Trophoblast cell (in vitro differentiated cells and primary cell): ENCODE data around the gene TLCD1.
A peak's percentile ranks its signal among the peaks of the same experiment; 100 is the strongest.

Experiments
- DNase-seq, 2 donors: peaks; one replicate each; pipeline ENCODE4 v3.0.0-alpha.2; 2016
- H2AFZ ChIP-seq: 2 replicates; pipeline ENCODE4 v1.6.1; 2013; ENCODE audit warnings: low read length, moderate library complexity, mild to moderate bottlenecking; ENCODE audit not compliant: insufficient read depth, poor library complexity
- H2AK5ac ChIP-seq: 2 replicates; pipeline ENCODE4 v1.6.1; 2013; ENCODE audit warnings: mild to moderate bottlenecking, low read length
- H2BK120ac ChIP-seq: 2 replicates; pipeline ENCODE4 v1.6.1; 2013; ENCODE audit warnings: low read length, mild to moderate bottlenecking, moderate library complexity; ENCODE audit not compliant: insufficient read depth, poor library complexity
- H2BK12ac ChIP-seq: 2 replicates; pipeline ENCODE4 v1.6.1; 2013; ENCODE audit warnings: mild to moderate bottlenecking, low read length, moderate library complexity
- H2BK5ac ChIP-seq: 2 replicates; pipeline ENCODE4 v1.6.1; 2013; ENCODE audit warnings: low read length, low read depth, moderate library complexity, mild to moderate bottlenecking; ENCODE audit not compliant: poor library complexity
- H3K14ac ChIP-seq: 2 replicates; pipeline ENCODE4 v1.6.1; 2013; ENCODE audit warnings: mild to moderate bottlenecking, low read length
- H3K18ac ChIP-seq: 2 replicates; pipeline ENCODE4 v1.6.1; 2013; ENCODE audit warnings: mild to moderate bottlenecking, low read length
- H3K23ac ChIP-seq: 2 replicates; pipeline ENCODE4 v1.6.1; 2013; ENCODE audit warnings: low read length
- H3K27ac ChIP-seq: 2 replicates; pipeline ENCODE4 v1.5.1; 2013; ENCODE audit warnings: low read depth, mild to moderate bottlenecking, inconsistent platforms, low read length, moderate library complexity
- H3K27me3 ChIP-seq: 2 replicates; pipeline ENCODE4 v1.6.1; 2013; ENCODE audit warnings: inconsistent platforms, mild to moderate bottlenecking, low read length, moderate library complexity; ENCODE audit not compliant: insufficient read depth
- H3K36me3 ChIP-seq, 2 experiments: 1 replicate in 1 of 2; 2 replicates in 1 of 2; pipeline ENCODE4 v1.6.1; 2013; ENCODE audit warnings: low read length in 2 of 2, mild to moderate bottlenecking in 2 of 2, moderate library complexity in 1 of 2; ENCODE audit not compliant: insufficient read depth in 2 of 2, control insufficient read depth in 1 of 2
- H3K4ac ChIP-seq: 2 replicates; pipeline ENCODE4 v1.6.1; 2013; ENCODE audit warnings: low read depth, mild to moderate bottlenecking, low read length, moderate library complexity
- H3K4me1 ChIP-seq, 2 experiments: 1 replicate in 1 of 2; 2 replicates in 1 of 2; pipeline ENCODE4 v1.6.1; 2013; ENCODE audit warnings: low read length in 2 of 2, mild to moderate bottlenecking in 2 of 2, moderate library complexity in 1 of 2; ENCODE audit not compliant: insufficient read depth in 2 of 2, control insufficient read depth in 1 of 2
- H3K4me2 ChIP-seq: 2 replicates; pipeline ENCODE4 v1.6.1; 2013; ENCODE audit warnings: inconsistent platforms, mild to moderate bottlenecking, low read length, moderate library complexity
- H3K4me3 ChIP-seq: 2 replicates; pipeline ENCODE4 v1.5.1; 2013; ENCODE audit warnings: mild to moderate bottlenecking, low read depth, low read length, inconsistent platforms
- H3K79me1 ChIP-seq: one replicate; pipeline ENCODE4 v1.6.1; 2013; ENCODE audit warnings: low read length
- H3K79me2 ChIP-seq: 2 replicates; pipeline ENCODE4 v1.6.1; 2013; ENCODE audit warnings: low read length, mild to moderate bottlenecking; ENCODE audit not compliant: control insufficient read depth, insufficient read depth, poor library complexity
- H3K9ac ChIP-seq: 2 replicates; pipeline ENCODE4 v1.6.1; 2013; ENCODE audit warnings: mild to moderate bottlenecking, low read length
- H3K9me3 ChIP-seq: 2 replicates; pipeline ENCODE4 v1.6.1; 2013; ENCODE audit warnings: low read depth, mild to moderate bottlenecking, control low read depth, inconsistent platforms, low read length; ENCODE audit not compliant: insufficient read depth
- H4K12ac ChIP-seq: 2 replicates; pipeline ENCODE4 v1.6.1; 2013; ENCODE audit warnings: low read depth, mild to moderate bottlenecking, low read length, moderate library complexity
- H4K8ac ChIP-seq: 2 replicates; pipeline ENCODE4 v1.6.1; 2013; ENCODE audit warnings: low read depth, mild to moderate bottlenecking, low read length, moderate library complexity
- H4K91ac ChIP-seq: one replicate; pipeline ENCODE4 v1.6.1; 2013; ENCODE audit warnings: low read depth, mild to moderate bottlenecking, low read length, moderate library complexity
- WGBS: extraction: QIAGEN DNeasy Blood & Tissue Kit; methylation state at CpG from one replicate; pipeline ENCODE4 v1.1.7; 2013; ENCODE audit warnings: missing lambda C conversion rate; ENCODE audit not compliant: insufficient read length, insufficient coverage; ENCODE audit errors: extremely low coverage; 5-methylcytosine and 5-hydroxymethylcytosine counted together

Gene TLCD1

DNA sequence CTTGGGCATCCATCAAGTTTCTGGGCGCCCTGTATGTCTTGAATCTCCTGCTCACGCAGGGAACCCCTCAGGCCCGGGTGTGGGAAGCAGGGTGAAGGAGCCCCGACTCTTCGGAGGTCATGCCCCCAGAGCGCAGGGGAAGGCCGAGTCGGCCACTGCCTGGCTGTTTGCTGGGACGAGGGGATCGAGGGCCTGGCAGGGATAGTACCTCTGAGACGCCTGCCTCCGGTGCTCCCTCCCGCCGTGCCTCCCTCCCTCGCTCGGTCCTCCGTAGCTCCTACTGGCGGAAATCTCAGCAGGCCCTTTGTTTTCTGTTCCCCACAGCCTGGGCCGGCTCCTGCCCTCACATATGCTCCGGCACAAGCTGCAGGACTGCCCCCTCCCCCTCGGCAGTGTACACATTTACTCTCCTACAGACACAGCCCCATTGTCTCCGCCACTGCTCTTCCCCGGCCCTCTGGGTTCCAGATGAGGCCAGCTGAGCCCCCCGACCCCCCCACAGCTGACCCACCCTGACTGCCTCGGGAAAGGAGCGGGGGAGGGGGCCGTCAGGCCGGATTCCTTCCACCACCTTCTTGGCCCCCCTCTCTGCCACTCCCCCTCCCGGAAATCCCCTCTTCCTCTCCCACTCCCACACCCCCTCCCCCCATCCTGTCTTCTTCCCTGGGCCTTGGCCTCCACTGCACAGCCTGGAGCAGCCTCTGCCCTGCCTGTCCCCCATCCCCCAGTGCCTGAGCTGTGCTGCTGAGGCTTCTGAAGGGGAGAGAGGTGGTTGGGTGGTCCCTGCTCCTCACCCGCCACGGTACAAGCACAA lies 19.1 kb upstream of the TLCD1 start:
- Histone ChIP-seq H2BK12ac (peak overlapping the region; percentile 83), H3K9ac (peak overlapping the region; percentile 98), H3K4me3 (peak overlapping the region; percentile 96), H3K4ac (peak overlapping the region; percentile 99), H2AK5ac (peak overlapping the region; percentile 98), H3K14ac (peak overlapping the region; percentile 98), H2BK5ac (peak overlapping the region; percentile 96), H2BK120ac (peak overlapping the region; percentile 98), H3K4me1 (peaks cover 32 to 41% of the 10 kb centered on the region in 2 experiments), H3K27ac (peak overlapping the region; percentile 100), H3K4me2 (peak overlapping the region; percentile 66), H3K79me2 (peaks cover 35% of the 10 kb centered on the region), H3K23ac (peak overlapping the region; percentile 76), H3K9me3 (peaks cover 5% of the 10 kb centered on the region), H3K18ac (peak overlapping the region; percentile 97), H4K12ac (peak overlapping the region; percentile 79), H4K91ac (peak overlapping the region; percentile 99), H4K8ac (peak overlapping the region; percentile 92), H3K79me1 (peaks cover 51% of the 10 kb centered on the region), H3K36me3 (peaks cover 43 to 51% of the 10 kb centered on the region in 2 experiments), H3K27me3 (no peaks in the 10 kb centered on the region), H2AFZ (peak overlapping the region; percentile 71)
- WGBS, result no CpG with 5 or more reads among the region's 31 CpGs
- DNase-seq, result peak; percentile 48 to 54

DNA sequence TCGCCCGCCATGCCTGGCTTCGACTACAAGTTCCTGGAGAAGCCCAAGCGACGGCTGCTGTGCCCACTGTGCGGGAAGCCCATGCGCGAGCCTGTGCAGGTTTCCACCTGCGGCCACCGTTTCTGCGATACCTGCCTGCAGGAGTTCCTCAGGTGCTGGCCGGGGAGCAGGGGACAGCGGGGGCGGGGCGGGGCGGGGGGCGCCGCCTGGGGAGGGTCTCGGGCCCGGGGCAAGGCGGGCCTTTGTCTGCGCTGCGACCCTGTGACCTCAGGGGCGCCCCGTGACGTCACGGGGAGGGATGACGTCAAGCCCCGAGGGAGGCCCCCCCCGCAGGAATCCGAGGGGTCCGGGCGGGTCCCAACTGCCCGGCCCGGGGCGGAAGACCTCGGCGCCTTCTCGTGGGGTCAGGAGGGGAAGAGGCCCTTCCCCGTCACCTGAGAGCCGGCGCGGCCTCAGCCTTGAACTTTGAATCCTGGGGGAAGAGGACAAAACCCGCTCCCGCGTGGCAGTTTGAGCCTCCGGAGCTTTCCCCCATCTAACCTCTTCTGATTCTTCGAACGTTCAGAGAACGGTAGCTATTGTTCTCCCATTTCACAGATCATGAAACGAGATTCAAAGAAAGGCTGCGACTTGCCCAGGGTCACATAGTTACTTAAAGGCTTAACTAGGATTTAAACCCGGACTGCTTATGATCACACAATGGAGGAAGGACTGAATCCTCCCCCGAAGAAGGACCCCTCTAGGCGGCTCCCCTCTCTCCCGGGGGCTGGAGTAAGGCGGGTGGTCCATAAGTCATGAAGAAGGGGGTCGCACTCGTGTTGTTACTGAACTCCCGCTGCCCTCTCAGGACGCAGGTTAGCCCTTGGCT lies 18.3 kb upstream of the TLCD1 start:
- peak; percentile 38 to 75 for DNase-seq
- H3K4ac ChIP-seq, result peak overlapping the region; percentile 99
- WGBS, result no CpG with 5 or more reads among the region's 61 CpGs

DNA sequence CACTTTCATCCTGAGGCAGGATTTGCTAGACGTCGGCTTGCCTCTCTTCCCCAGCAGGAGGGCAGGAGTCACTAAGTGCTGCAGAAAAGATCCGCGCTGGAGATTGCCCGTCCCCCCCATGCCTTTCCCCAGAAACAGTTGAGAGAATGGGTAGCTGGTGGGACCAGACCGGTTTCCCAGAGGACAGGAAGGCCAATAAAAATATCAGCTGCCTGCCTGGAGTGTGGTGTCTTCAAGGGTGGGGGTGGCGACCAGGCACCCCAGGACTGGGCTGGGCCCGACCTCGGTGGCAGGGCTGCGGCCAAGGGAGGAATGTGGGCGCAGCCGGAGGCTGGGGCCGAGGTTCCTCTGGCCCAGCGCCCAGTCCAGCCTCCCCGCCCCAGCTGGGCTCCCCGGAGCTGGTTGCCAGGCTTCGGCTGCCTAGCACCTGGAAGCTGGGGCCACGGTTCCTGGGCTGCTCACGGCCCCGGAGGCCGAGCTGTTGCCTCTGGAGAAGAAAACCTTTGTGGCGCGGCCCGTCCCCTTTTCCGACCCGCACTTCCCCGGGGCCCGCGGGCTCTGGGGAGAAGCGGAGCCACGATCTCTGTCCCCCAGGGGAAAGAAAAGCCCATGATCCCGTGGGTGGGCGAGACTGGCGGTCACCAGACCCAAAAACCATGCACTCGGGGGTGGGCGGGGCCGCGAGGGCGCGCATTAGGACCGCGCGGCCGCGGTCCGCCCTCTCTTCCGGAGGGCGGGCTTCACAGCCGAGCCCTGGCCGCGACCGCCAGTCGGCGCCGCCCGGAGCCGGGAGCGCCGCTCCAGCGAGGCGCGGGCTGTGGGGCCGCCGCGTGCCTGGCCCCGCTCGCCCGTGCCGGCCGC lies 17.4 kb upstream of the TLCD1 start, which contains the start of gene TRAF4:
Gene TRAF4 (plus strand): TSS at position 769 of the 861 bp plus-strand sequence. CDS start 102 bp downstream, outside the sequence.
- peaks cover 53% of the 10 kb centered on the region for H3K79me1 ChIP-seq
- peak within 1 kb of the TSS; percentile 95 for H4K8ac ChIP-seq
- peak within 1 kb of the TSS; percentile 97 for H4K12ac ChIP-seq
- H3K9me3 ChIP-seq, result peaks cover 5% of the 10 kb centered on the region
- peak within 1 kb of the TSS; percentile 99 for H3K14ac ChIP-seq
- peaks cover 36 to 42% of the 10 kb centered on the region in 2 experiments for H3K4me1 ChIP-seq
- H2BK12ac ChIP-seq, result peak within 1 kb of the TSS; percentile 89
- peak within 1 kb of the TSS; percentile 99 for H2BK5ac ChIP-seq
- H3K79me2 ChIP-seq, result peaks cover 35% of the 10 kb centered on the region
- H3K27me3 ChIP-seq, result no peaks in the 10 kb centered on the region
- peak within 1 kb of the TSS; percentile 92 for H2AFZ ChIP-seq
- peak within 1 kb of the TSS; percentile 100 for H4K91ac ChIP-seq
- peak within 1 kb of the TSS; percentile 76 for H3K23ac ChIP-seq
- H2AK5ac ChIP-seq, result peak within 1 kb of the TSS; percentile 98
- peak within 1 kb of the TSS; percentile 98 for H2BK120ac ChIP-seq
- peaks cover 28 to 36% of the 10 kb centered on the region in 2 experiments for H3K36me3 ChIP-seq
- DNase-seq, result peak; percentile 83 to 86
- H3K27ac ChIP-seq, result peak within 1 kb of the TSS; percentile 100
- peak within 1 kb of the TSS; percentile 98 for H3K18ac ChIP-seq
- peak within 1 kb of the TSS; percentile 93 for H3K4me2 ChIP-seq
- peak within 1 kb of the TSS; percentile 98 for H3K9ac ChIP-seq
- H3K4ac ChIP-seq, result peak within 1 kb of the TSS; percentile 99
- no CpG with 5 or more reads among the region's 70 CpGs for WGBS
- peak within 1 kb of the TSS; percentile 96 for H3K4me3 ChIP-seq

More for the DNA sequence above, 18.3 kb upstream of the TLCD1 start:
- H2BK12ac ChIP-seq, result peak overlapping the region; percentile 47
- peak overlapping the region; percentile 98 for H3K9ac ChIP-seq
- peaks cover 35% of the 10 kb centered on the region for H3K79me2 ChIP-seq
- peak overlapping the region; percentile 98 for H2AK5ac ChIP-seq
- H3K27me3 ChIP-seq, result no peaks in the 10 kb centered on the region
- peaks cover 32 to 41% of the 10 kb centered on the region in 2 experiments for H3K4me1 ChIP-seq
- peak overlapping the region; percentile 96 for H3K4me3 ChIP-seq
- H3K18ac ChIP-seq, result peak overlapping the region; percentile 97
- H2AFZ ChIP-seq, result peak overlapping the region; percentile 92
- H4K8ac ChIP-seq, result peak overlapping the region; percentile 92
- peak overlapping the region; percentile 99 for H2BK5ac ChIP-seq
- peak overlapping the region; percentile 76 for H3K23ac ChIP-seq
- H4K91ac ChIP-seq, result peak overlapping the region; percentile 99
- H3K36me3 ChIP-seq, result peaks cover 37 to 44% of the 10 kb centered on the region in 2 experiments
- peak overlapping the region; percentile 98 for H2BK120ac ChIP-seq
- peaks cover 5% of the 10 kb centered on the region for H3K9me3 ChIP-seq
- H3K4me2 ChIP-seq, result peak overlapping the region; percentile 66
- H3K79me1 ChIP-seq, result peaks cover 51% of the 10 kb centered on the region
- peak overlapping the region; percentile 100 for H3K27ac ChIP-seq
- peak overlapping the region; percentile 97 for H4K12ac ChIP-seq
- peak overlapping the region; percentile 99 for H3K14ac ChIP-seq
